ENCODE results near the gene CCDC66. TPM values are rescaled to one million over a fixed set of nuclear protein-coding genes. Genes with fewer than 3 reads are reported as not detected.

The CCDC66 gene
- total RNA-seq, 1 experiment from 2014 or later: 32.0 TPM

DNA sequence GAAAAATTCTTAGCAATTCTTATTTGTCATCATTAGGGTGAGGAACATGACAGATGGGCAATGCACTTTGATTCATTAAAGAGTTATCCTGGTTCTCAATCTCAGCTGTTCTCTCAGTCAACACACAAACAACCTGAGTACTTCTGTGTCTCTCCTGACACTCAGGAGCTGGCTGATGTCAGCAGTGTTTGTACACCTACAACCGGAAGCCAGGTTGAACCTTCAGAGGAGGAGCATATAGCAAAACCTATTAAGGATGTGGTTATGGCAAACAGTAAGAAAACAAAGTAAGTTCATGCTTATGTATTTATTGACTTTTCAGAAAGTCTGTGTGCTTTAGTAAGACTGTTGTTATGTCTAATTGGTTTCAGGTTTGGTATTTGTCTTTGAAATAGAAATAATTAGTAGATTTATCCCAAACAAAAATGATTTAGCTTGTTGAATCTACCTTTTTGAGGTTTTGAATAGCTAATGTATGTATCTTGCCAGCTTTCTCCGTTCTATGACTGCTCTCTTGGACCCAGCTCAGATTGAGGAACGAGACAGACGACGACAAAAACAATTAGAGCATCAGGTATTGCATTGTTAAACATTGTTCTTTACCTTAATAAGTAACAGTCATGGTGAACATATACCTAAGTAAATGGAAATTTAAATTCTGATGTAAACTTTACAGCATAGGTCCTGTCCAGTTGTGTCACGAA is 36.6 kb downstream of the CCDC66 start:
- H2AK5ac ChIP-seq (ENCODE audit: insufficient read length, low read length): no peak overlapping the region
- no CpG with 5 or more reads among the region's 6 CpGs for WGBS (ENCODE audit: extremely low coverage, insufficient read length, low lambda C conversion rate)
- H3K9ac ChIP-seq (ENCODE audit: extremely low read depth, insufficient read length, low read length): no peak overlapping the region
- H3K27me3 ChIP-seq (ENCODE audit: insufficient read depth, low read length): no peaks in the 10 kb centered on the region
- no peaks in the 10 kb centered on the region for H4K20me1 ChIP-seq (ENCODE audit: control insufficient read depth, insufficient read depth, insufficient read length)
- no peak overlapping the region for H3K27ac ChIP-seq (ENCODE audit: insufficient read length, low read depth, low read length)
- H3K4me1 ChIP-seq (ENCODE audit: insufficient read depth, low read length): peaks cover 3% of the 10 kb centered on the region; the same call in 1 of the 2 replicates
- no peak overlapping the region for H2BK20ac ChIP-seq (ENCODE audit: low read depth, low read length, poor library complexity, severe bottlenecking)
- Mint-ChIP-seq H3K27ac (no peak overlapping the region), H3K36me3 (ENCODE audit: insufficient read depth in 1 of 3, low read depth in 3 of 3) (peaks cover 39 to 48% (median 47%) of the 10 kb centered on the region in 3 experiments), H3K27me3 (ENCODE audit: low read depth) (no peaks in the 10 kb centered on the region), H3K4me3 (no peak overlapping the region), H3K4me1 (peaks cover 13 to 14% of the 10 kb centered on the region in 2 experiments), H3K9me3 (no peaks in the 10 kb centered on the region)
- TF ChIP-seq CTCF (conservative IDR thresholded peaks at IDR 0.05): no peak
- no peaks in the 10 kb centered on the region for H3K23me2 ChIP-seq (ENCODE audit: insufficient read length, low read depth, low read length, poor library complexity, severe bottlenecking)
- H4K8ac ChIP-seq (replicated peaks; ENCODE audit: insufficient read length, low read depth, low read length): no peak overlapping the region
- no peak overlapping the region for H2BK15ac ChIP-seq (ENCODE audit: low read depth, low read length)
- H3K9me3 ChIP-seq (ENCODE audit: control insufficient read depth, low read depth, low read length): no peaks in the 10 kb centered on the region
- no peak overlapping the region for H3K4ac ChIP-seq (ENCODE audit: low read depth, low read length)
- H3T11ph ChIP-seq (ENCODE audit: low read length): no peak overlapping the region
- no peaks in the 10 kb centered on the region for H3K79me1 ChIP-seq (ENCODE audit: insufficient read depth, low read depth, low read length, poor library complexity, severe bottlenecking)
- H4K91ac ChIP-seq (ENCODE audit: insufficient read length, low read depth, low read length): no peak overlapping the region
- no peak for DNase-seq
- H2BK120ac ChIP-seq (ENCODE audit: low read depth, low read length, poor library complexity, severe bottlenecking): no peak overlapping the region
- no peak overlapping the region for H3K14ac ChIP-seq (ENCODE audit: insufficient read depth, low read length)
- H2AFZ ChIP-seq (ENCODE audit: low read length): no peak overlapping the region
- no peak overlapping the region for H4K5ac ChIP-seq (ENCODE audit: insufficient read length, low read depth, low read length)
- H2BK12ac ChIP-seq (ENCODE audit: insufficient read length, low read depth, low read length): no peak overlapping the region
- no peak overlapping the region for H2BK5ac ChIP-seq (ENCODE audit: insufficient read length, low read length)
- no peaks in the 10 kb centered on the region for H3K79me2 ChIP-seq (ENCODE audit: insufficient read depth, low read length)
- no peak overlapping the region for H3K56ac ChIP-seq (ENCODE audit: insufficient read length, low read depth, low read length)
- no peak overlapping the region for H3K4me2 ChIP-seq (ENCODE audit: insufficient read depth, insufficient read length, low read length)
- H3K23ac ChIP-seq (ENCODE audit: insufficient read length, low read depth, low read length): no peak overlapping the region
- H3K18ac ChIP-seq (ENCODE audit: insufficient read length, low read depth, low read length): no peak overlapping the region

Measured in H9 (cell line).